GM18907 (cell line): Measurements from ENCODE around the gene GALNTL6.
"Not testable (repeated sequence)": the region's sequence is repeated elsewhere in the genome, so short reads cannot be mapped to it uniquely, and the experiment has no call there.

Experiments
- ATAC-seq: cut with Tn5 transposase; IDR thresholded peaks from one replicate; pipeline ENCODE4 v1.9.1; 2021; ENCODE audit warnings: mild to moderate bottlenecking, moderate library complexity; ENCODE audit not compliant: unreplicated experiment

GALNTL6 gene

DNA sequence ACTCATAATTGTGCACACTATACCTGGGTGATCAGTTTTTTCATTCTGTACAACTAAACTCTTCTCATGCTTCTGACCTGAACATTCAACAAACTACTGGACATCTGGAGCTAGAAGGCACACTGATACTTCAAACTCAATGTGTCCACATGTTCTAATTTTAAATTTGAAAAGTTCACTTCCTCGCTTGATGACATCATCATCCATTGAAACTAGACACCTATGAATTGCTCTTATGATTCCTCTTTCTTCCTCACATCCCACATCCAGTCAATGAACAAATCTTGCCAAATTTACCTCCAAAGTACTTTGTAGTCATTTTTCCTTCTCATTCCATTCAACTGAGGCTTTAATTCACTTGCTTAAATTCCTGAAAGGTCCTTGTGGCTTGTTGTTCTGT lies 549.4 kb downstream of the GALNTL6 start:
- no peak for ATAC-seq

DNA sequence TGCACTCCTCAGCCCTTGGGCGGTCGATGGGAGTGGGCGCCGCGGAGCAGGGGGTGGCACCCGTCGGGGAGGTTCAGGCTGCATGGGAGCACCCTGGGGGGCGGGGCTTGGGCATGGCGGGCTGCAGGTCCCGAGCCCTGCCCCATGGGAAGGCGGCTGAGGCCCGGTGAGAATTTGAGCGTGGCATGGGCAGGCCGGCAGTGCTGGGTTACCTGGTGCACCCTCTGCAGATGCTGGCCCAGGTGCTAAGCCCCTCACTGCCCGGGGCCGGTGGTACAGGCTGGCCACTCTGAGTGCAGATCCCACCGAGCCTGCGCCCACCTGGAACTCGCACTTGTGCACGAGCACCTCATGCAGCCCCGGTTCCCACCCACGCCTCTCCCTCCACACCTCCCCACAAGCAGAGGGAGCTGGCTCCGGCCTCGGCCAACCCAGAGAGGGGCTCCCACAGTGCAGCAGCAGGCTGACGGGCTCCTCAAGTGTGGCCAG lies 556.3 kb downstream of the GALNTL6 start:
- no peak for ATAC-seq

DNA sequence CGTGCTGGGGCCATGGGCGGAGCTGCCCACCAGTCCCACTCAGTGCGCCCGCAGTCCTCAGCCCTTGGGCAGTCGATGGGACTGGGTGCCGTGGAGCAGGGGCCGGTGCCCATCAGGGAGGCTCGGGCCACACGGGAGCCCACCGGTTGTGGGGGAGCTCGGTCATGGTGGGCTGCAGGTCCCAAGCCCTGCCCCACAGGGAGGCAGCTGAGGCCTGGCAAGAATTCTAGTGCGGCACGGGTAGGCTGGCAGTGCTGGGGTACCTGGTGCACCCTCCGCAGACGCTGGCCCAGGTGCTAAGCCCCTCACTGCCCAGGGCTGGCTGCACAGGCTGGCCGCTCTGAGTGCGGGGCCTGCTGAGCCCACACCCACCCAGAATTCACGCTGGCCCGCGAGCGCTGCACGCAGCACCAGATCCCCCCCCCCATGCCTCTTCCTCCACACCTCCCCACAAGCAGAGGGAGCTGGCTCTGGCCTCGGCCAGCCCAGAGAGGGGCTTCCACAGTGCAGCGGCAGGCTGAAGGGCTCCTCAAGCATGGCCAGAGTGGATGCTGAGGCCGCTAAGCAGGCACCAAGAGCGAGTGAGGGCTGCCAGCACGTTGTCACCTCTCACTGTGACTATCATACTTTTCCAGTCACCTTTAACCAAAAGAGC lies 564.4 kb downstream of the GALNTL6 start:
- ATAC-seq: no peak

DNA sequence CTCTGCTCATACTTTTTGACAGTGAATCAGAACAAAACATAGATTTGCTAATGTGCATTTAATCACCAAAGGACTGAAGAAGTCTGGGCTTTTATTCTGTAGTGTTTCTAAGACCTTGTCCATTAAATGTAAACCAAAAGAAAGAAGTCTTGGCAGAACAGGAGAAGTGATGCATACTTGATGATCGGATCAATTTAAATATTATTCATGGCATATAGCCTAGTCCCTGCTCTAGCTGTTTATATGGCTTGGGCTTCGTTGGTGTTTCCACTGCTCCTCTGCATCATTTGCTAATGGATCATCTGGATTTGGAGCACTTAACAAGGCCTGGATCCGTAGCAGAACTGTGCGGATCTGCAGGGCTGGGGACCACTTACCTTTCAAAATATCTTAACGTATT lies 566.6 kb downstream of the GALNTL6 start:
- no peak for ATAC-seq

DNA sequence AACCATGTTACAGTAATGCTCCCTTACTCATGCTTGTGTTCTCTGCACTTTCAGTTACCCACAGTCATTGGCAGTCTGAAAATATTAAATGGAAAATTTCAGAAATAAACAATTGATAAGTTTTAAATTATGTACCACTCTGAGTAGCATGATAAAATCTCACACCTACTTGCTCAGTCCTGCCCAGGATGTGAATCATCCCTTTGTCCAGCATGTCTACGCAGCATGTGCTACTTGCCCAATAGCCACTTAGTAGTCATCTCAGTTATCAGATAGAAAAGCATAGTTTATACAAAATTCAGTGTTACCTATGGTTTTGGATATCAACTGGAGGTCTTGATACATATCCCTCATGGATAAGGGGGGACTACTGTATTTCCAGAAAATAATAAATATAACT lies 577.1 kb downstream of the GALNTL6 start:
- no peak for ATAC-seq

DNA sequence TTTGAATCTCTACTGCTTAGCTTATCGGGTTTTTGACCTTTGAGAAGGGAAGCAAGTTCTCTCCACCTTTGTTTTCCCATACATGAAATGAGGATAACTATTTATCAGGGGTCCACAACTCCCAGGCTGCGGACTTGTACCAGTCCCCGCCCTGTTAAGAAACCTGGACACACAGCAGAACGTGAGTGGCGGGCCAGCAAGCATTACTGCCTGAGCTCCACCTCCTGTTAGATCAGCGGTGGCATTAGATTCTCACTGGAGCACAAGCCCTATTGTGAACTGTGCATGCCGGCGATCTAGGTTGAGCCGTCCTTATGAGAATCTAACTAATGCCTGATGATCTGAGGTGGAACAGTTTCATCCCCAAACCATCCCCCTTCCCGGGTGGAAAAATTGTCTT lies 579.5 kb downstream of the GALNTL6 start:
- no peak for ATAC-seq

DNA sequence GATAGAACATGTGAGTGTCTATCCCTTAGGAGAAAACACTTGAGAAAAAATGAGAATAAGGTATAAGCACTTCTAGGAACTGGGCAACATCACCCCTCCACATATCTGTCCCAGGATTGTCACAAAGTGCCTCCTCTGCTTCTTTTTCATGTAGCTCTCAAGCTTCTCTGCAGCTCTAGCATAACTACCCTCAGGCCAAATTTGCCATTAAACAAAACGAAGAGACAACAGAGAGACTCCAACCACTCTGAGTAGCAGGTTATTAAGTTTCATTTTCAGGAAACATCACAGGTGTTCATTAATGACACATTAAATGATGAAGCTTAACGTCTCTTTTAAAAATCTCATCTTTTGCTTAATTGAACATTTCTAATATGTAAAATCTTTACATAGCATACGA lies 580.0 kb downstream of the GALNTL6 start:
- no peak for ATAC-seq

DNA sequence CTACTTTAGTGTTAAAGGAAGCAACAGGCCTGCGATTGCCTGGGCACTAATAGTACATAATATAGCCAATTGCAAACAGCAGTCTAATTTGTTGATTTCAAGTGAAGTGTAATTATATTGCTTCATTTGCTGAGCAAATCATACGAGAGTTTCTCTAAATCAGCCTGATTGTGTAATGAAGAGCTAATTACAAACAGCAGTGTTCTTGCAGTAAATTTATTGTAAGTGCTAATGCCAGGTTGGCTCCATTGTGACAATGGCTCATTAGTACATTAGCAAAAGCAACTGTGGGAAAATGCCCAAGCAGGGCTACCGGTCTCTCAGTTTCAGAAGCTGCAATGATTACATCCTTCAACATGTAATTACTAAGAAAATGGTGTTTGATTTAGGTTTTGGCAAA lies 591.5 kb downstream of the GALNTL6 start:
- ATAC-seq: no peak

DNA sequence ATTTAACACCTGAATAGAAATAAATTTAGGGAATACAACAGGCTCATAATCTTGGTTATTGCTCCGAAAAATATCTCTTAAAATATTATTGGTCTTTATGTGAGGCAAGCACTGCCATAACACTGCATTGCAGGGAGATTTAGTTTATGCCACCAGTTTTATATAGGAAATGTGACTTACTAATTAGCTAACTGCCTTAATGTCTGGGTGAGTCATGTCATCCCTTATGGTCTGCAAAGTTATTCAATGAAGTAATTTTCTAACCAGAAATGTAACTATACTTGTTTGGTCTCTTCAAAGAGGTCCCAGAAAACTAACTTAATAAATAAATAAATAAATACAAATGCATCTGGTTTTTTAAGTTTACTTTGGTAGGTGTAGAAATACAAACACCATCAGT lies 597.2 kb downstream of the GALNTL6 start:
- no peak for ATAC-seq

DNA sequence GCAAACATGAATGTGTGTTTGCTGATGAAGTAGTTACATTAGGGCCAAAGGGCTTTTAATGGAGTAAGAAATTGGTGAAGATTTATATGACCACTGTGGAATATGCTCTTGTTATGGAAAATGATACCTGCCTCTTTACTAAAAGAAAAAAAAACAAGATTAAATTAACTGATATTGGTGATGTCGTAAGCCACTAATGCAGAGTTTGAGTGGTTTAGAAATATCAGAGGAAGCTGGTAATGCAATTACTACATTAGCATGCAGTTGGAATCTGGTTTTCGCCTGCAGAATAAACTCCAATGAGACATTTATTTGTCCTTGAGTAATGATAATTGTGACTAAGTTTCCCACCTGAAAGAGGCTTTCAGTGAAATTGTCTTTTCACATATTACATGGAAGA lies 597.9 kb downstream of the GALNTL6 start:
- no peak for ATAC-seq

DNA sequence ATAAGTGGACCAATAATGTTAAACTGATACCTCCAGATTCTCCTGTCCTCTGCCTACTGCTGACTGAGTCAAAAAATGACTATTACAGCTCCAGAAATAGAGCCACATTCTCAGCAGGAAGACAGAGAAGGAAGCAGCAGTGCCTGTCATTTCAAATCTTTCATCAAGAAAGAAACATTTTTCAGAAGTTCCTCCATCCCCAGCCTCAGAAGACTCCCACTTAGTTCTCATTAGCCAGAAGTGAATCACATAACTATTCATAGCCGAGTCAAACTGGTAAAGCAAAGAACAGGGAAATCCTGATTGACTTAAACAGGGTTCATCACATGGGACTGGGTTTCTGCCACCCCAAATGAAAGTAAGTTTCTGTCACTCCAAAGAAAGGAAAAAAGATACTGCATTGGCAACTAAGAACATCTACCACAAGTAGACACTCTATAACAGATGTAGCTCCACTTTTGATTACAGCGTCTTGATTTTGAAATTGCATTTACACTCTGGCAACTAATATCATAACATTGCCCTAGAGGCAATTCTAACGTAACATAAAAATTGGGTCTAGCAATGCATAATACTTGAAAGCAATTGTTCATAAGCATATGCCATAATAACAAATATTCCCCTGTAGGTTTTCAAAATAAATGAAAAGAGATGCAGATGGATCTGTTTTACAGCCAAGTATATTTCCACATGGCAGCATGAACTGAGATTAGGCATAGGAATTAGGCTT lies 599.8 kb downstream of the GALNTL6 start:
- ATAC-seq: no peak

DNA sequence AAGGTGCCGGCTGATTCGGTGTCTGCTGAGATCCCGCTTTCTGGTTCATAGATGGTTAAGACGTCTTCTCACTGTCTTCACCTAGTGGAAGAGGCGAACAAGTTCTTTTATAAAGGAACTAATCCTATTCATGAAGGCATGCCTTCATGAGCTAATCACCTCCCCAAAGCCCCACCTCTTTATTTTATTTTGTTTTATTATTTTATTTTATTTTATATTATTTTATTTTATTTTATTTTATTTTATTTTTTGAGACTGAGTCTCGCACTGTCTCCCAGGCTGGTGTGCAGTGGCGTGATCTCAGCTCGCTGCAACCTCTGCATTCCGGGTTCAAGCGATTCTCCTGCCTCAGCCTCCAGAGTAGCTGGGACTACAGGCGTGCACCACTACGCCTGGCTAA lies 615.8 kb downstream of the GALNTL6 start:
- not testable (repeated sequence) for ATAC-seq

DNA sequence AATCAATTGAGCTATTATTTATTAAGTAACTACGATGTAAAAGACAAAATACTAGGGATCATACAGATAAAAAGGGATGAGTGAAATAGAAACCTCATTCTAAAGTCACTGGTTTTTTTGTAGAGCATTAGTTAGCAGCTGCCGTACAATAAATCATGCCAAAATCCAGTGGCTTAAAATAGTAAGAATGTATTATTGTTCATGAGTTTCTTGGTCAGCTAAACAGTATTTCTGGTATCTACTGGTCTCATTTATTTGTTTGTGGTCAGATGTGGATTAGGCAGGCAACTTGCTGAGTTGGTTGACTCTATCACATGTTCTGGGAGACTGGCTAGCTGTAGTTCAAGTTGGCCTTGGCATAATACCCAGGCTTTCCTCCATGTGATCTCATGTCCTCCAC lies 667.3 kb downstream of the GALNTL6 start:
- ATAC-seq: no peak

DNA sequence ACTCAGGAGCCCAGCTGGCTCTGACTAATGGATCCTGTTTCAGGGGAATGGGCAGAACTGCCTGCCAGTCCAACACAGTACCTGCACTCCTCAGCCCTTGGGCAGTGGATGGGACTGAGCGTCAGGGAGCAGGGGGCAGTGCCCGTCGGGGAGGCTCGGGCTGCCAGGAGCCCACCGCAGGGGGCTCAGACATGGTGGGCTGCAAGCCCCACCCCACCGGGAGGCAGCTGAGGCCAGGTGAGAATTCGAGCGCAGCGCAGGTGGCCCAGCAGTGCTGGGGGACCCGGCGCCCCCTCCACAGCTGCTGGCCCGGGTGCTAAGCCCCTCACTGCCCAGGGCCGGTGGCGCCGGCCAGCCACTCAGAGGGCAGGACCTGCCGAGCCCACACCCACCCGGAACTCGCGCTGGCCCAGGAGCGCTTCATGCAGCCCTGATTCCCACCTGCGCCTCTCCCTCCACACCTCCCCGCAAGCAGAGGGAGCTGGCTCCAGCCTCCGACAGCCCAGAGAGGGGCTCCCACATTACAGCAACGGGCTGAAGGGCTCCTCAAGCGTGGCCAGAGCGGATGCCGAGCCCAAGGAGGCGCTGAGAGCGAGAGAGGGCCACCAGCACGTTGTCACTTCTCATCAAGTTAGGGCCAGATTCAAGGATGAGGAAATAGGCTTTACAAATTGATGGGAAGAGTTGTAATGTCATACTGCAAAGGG lies 668.8 kb downstream of the GALNTL6 start:
- no peak for ATAC-seq

DNA sequence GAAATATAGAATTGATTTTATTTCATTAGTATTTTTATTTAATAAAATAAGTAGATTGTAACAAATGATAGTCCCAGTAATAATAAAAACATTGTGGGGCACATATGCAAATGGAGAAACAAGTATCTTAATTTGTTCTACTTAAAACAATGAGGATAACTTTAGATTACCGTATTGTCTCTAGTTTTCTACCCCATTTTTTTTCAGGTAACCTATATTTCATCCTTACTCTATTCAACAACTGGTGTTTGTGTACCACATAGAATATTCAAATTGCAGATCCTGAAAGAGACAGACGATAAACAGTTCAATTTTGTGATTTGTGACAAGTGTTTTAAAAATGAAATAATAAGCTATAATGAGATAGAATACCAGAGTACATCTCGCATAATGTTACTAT lies 671.8 kb downstream of the GALNTL6 start:
- ATAC-seq: no peak

DNA sequence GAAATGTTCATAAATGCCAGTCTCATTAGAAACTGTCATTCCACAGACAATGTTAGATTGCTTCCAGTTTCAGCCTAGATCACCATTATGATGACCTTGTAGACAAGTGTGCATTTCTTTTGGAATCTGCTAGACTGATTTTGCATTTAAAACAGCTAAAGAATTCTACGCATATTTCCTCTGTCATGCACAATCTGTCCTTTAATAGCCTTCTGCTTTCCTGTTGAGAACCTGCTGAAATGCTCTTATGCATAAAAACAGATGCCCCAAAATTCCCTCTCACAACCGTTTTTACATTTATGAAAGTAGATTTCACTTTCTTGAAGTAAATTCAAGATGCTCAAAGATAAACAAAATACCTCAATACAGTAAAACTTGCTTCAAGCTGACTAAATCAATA lies 673.3 kb downstream of the GALNTL6 start:
- ATAC-seq: no peak

DNA sequence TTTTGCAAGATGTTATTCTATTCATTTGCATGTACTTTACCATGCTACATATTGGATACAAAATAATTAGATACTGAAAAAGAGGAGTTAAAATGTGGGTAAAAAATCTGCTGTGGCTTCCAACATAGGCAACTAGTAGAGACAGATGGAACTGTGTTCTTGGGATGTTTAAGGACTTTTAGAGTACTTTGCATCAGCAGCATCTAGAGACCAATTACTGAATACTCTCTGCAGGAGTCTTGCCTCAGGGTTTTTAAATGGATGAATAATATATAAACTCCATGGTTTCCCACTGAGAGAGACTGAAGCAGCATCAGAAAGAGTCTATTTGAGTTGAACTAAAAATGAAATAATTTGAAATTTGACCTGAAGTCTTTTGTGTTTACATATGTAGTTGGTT lies 676.7 kb downstream of the GALNTL6 start:
- no peak for ATAC-seq

DNA sequence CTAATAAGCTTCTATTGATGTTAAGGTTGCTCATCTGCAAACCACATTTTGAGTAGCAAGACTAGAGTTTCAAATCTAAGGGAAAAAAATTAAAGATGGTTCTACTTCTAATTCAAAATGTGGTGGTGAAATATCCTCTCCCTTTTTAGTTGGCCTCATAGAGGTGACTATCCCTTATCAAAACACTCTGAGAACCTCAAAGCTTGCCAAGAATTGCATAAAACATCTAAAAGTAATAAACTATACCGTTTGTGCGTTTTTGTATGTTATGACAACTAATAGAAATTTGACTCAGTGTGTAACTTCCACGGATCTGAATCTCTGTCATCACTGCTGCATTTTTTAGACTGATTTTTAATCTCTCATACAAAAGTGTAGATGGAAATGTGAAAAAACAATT lies 682.6 kb downstream of the GALNTL6 start:
- no peak for ATAC-seq

DNA sequence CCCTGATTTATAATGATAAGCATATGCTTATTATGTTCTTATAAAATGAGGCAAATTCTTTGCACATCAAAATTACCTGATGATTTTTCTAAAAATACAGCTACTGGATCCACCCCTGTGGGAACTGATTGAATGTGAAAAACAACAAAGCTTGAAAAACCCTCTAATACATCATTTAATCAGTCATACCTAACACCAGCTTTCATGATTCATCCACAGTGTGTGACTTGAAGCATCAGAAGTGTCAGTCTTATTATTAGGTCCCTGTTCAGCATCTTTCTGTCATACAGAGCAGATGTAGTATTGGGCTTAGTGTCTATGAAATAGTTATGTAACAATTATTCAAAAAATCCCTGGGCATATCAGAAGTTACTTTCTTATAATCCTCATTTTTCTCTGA lies 684.1 kb downstream of the GALNTL6 start:
- no peak for ATAC-seq

DNA sequence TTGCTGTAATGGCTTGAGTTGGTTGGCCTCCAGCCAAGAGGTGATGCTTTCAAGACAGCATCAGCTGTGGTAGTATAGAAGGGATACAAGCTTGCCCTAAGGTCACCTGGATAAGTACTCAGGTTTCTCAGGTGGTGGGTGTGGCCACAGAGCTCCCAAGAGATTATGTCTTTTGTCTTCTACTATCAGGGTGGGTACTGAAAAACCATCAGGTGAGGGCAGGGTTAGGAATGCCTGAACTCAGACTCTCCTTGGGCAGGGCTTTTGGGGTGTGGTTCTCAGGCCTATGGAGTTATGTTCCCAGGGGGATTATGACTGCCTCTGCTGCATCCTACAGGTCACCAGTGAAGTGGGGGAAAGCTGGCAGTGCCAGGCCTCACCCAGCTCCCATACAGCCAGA lies 700.8 kb downstream of the GALNTL6 start:
- no peak for ATAC-seq

DNA sequence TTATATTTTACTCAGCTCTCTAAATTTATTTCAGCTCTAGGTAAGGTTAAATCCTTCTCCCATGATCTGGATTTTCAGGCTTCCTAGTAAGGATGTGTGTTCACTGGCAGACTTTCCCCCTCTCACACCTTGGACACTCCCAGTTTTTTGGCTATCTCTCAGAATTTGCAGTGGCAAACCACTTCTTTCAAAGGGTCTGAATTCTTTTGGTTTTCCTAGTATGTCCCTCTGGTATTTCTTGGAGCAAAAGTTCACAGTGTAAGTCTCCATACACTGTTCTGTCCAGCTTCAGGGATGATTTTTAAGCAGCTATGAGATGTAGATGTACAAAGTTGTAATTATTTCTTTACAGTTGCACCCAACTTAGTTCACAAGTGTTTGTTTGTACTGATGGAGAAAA lies 701.6 kb downstream of the GALNTL6 start:
- ATAC-seq: no peak

DNA sequence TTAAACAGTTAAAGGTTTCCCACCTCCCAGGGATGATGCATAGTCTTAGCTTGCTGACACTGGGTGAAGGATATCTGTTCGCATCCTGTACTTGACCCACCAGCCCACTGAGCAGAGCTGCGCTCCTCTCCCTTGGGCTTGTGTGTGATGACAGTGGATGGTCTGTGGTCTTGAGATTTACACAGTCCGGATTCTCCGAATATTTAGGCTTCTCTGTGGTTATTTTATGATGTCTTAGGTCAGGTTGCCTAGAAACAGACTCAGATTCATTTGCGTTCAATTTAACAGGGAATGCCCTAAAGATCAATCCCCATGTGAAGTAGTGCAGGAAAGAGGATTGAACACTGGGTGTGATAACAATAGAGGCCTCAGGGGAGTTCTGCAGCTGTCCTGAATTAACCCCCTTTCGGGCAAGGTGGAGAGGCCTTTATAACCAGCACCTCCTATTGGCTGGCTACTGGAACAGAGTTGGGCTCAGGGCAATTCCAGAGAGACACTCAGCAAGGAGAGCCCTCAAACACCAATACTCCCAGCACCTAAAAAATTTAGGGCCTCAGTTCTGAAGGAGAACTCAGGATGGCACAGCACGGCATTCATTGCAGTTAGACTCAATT lies 702.2 kb downstream of the GALNTL6 start:
- ATAC-seq: no peak
